B cell (primary cell): ENCODE measurements around the gene HJV. TPM values are rescaled to one million over a fixed set of nuclear protein-coding genes. Genes with fewer than 3 reads are reported as not detected.

Experiments used
- ATAC-seq: fragments of 200-7000 bp; cut with Tn5 transposase; one replicate; pipeline ENCODE4 v1.10.0; 2021; ENCODE audit warnings: low read depth, mild to moderate bottlenecking, moderate number of reproducible peaks, moderate library complexity
- CTCF ChIA-PET: fragments of 350-600 bp; sonication (Branson Sonifier 250); formaldehyde crosslinking; loops from one replicate; lab custom pipeline; 2021; ENCODE audit warnings: antibody characterized with exemption, inconsistent platforms; lab: Charles Lee
- POLR2A ChIA-PET: fragments of 350-600 bp; sonication (Branson Sonifier 250); formaldehyde crosslinking; loops from one replicate; lab custom pipeline; 2021; ENCODE audit warnings: antibody characterized with exemption; lab: Charles Lee
- DNase-seq: peaks from one replicate; pipeline ENCODE4 v3.0.0; 2013
- H2AFZ ChIP-seq: 2 replicates; pipeline ENCODE4 v1.6.1; 2012; ENCODE audit warnings: mild to moderate bottlenecking, low read depth, low read length; ENCODE audit not compliant: insufficient read depth, poor library complexity, severe bottlenecking
- H3K27ac ChIP-seq, 2 donors: 1 replicate in 1 of 2; 2 replicates in 1 of 2; pipeline ENCODE4 v1.5.1; 2012 to 2013; ENCODE audit warnings: low read length in 2 of 2, mild to moderate bottlenecking in 2 of 2, moderate library complexity in 1 of 2
- H3K27me3 ChIP-seq, 4 experiments: fragments of 200-600 bp in 1 of 4; sonication (generic) in 1 of 4; replicated peaks in 1 of 4; 1 replicate in 2 of 4; 2 replicates in 2 of 4; pipeline versions ENCODE4 v1.6.1 to v1.7.0; 2013 to 2016; ENCODE audit warnings: low read length in 3 of 4, mild to moderate bottlenecking in 2 of 4, mixed read lengths in 1 of 4, moderate library complexity in 1 of 4; ENCODE audit not compliant: insufficient read depth in 4 of 4, control insufficient read depth in 3 of 4; ENCODE audit errors: control extremely low read depth in 1 of 4
- H3K36me3 ChIP-seq, 2 experiments: replicated peaks in 1 of 2; 1 replicate in 1 of 2; 2 replicates in 1 of 2; pipeline versions ENCODE4 v1.6.1 to v1.7.1; 2013; ENCODE audit warnings: low read length in 1 of 2; ENCODE audit not compliant: insufficient read depth in 2 of 2, control insufficient read depth in 1 of 2; ENCODE audit errors: control extremely low read depth in 1 of 2, extremely low read depth in 1 of 2
- H3K4me1 ChIP-seq, 2 donors: fragments of 200-600 bp in 1 of 2; sonication (generic) in 1 of 2; 1 replicate in 1 of 2; 2 replicates in 1 of 2; pipeline versions ENCODE4 v1.5.1 to v1.6.1; 2013 to 2017; ENCODE audit warnings: low read length in 2 of 2; ENCODE audit not compliant: control insufficient read depth in 2 of 2, insufficient read depth in 2 of 2
- H3K4me2 ChIP-seq: replicated peaks from 2 replicates; pipeline ENCODE3; 2012; ENCODE audit warnings: mild to moderate bottlenecking, low read depth, low read length; ENCODE audit not compliant: poor library complexity, severe bottlenecking
- H3K4me3 ChIP-seq, 5 experiments: fragments of 200-600 bp in 1 of 5; sonication (generic) in 1 of 5; 1 replicate in 3 of 5; 2 replicates in 2 of 5; pipeline versions ENCODE4 v1.5.1 to v1.7.0; 2011 to 2016; ENCODE audit warnings: low read length in 4 of 5, mild to moderate bottlenecking in 4 of 5, low read depth in 2 of 5, control low read depth in 1 of 5, moderate library complexity in 1 of 5; ENCODE audit not compliant: insufficient read depth in 1 of 5; ENCODE audit errors: control extremely low read depth in 1 of 5, extremely low read depth in 1 of 5
- H3K79me2 ChIP-seq: fragments of 200-600 bp; sonication (generic); one replicate; pipeline ENCODE4 v1.6.0; 2016; ENCODE audit warnings: low read length; ENCODE audit not compliant: control insufficient read depth, insufficient read depth
- H3K9ac ChIP-seq: fragments of 200-600 bp; sonication (generic); 2 replicates; pipeline ENCODE4 v1.6.1; 2017; ENCODE audit warnings: mild to moderate bottlenecking, low read length, moderate library complexity
- H3K9me3 ChIP-seq, 3 donors: one replicate each; pipeline versions ENCODE4 v1.6.1 to v1.7.1; 2013; ENCODE audit warnings: low read length in 2 of 3; ENCODE audit not compliant: control insufficient read depth in 2 of 3, insufficient read depth in 1 of 3; ENCODE audit errors: control extremely low read depth in 1 of 3
- H4K20me1 ChIP-seq: 2 replicates; pipeline ENCODE4 v1.6.0; 2012; ENCODE audit warnings: mild to moderate bottlenecking, low read length; ENCODE audit not compliant: insufficient read depth, control insufficient read depth, poor library complexity, severe bottlenecking
- H3K27ac Mint-ChIP-seq: one replicate; pipeline ENCODE4 v1.8.0; 2021; ENCODE audit warnings: mixed read lengths
- H3K27me3 Mint-ChIP-seq: one replicate; pipeline ENCODE4 v1.8.0; 2021; ENCODE audit warnings: mixed read lengths
- H3K4me1 Mint-ChIP-seq: one replicate; pipeline ENCODE4 v1.8.0; 2021; ENCODE audit warnings: mixed read lengths
- H3K4me3 Mint-ChIP-seq: one replicate; pipeline ENCODE4 v1.8.0; 2021; ENCODE audit warnings: mixed read lengths
- H3K9me3 Mint-ChIP-seq: one replicate; pipeline ENCODE4 v1.8.0; 2022; ENCODE audit warnings: mixed read lengths; ENCODE audit not compliant: insufficient read depth
- CTCF ChIP-seq: fragments of 200-600 bp; IDR thresholded peaks from one replicate; pipeline ENCODE4 v1.8.0; 2022; ENCODE audit warnings: antibody characterized with exemption, mild to moderate bottlenecking
- EZH2 ChIP-seq: IDR thresholded peaks from 2 replicates; pipeline ENCODE4 v1.6.1; 2012; ENCODE audit warnings: borderline replicate concordance, low read depth, mild to moderate bottlenecking, moderate library complexity, low read length; ENCODE audit not compliant: insufficient read depth, poor library complexity, severe bottlenecking
- WGBS: methylation state at CpG from one replicate; pipeline ENCODE4 v1.1.5; 2013; ENCODE audit warnings: missing lambda C conversion rate; ENCODE audit not compliant: insufficient coverage; 5-methylcytosine and 5-hydroxymethylcytosine counted together
- intact Hi-C: fragments of 100-400 bp; cut with micrococcal nuclease; formaldehyde crosslinking; loops from one replicate; pipeline ENCODE4 v1.10.0; 2022
- polyA plus RNA-seq: library from polyadenylated mRNA; depleted of rRNA; stranded (reverse); fragments of >200 nt; gene quantifications from 2 replicates; pipeline ENCODE4 v1.2.3, GENCODE V29; 2012
- total RNA-seq, 2 donors: library from RNA; stranded (reverse); fragments of 120-200 nt in 1 of 2; gene quantifications; 1 replicate in 1 of 2; 2 replicates in 1 of 2; pipeline versions ENCODE4 v1.2.3 to v1.2.4, GENCODE V29; 2013 to 2022

The HJV gene
- total and polyA plus RNA-seq, 2 donors (not counting 1 experiment from before 2014, with no cell fraction given) = not detected

- Histone ChIP-seq H2AFZ (peak overlapping the region; percentile 73), H3K36me3 (no peaks in the 10 kb centered on the region), H3K27ac (peak overlapping the region; percentile 74 to 83), H3K9ac (peak overlapping the region; percentile 73), H3K4me1 (peaks cover 27 to 30% of the 10 kb centered on the region in 2 donors), H3K4me3 (peak overlapping the region; percentile 84 to 96 (median 93)), H4K20me1 (no peaks in the 10 kb centered on the region), H3K9me3 (no peaks in the 10 kb centered on the region), H3K79me2 (no peaks in the 10 kb centered on the region), H3K4me2 (peak overlapping the region; percentile 85), H3K27me3 (no peaks in the 10 kb centered on the region)
- CTCF ChIA-PET = interaction anchor here (0.9 to 8.8 kb wide), 9 partner anchors 11 to 191 kb away, joined by 3 to 60 read pairs (median 7); partner anchors contain the start of genes ANKRD34A, NUDT17, PIAS3 and POLR3GL
- no peaks in the 10 kb centered on the region for H3K27me3 Mint-ChIP-seq
- DNase-seq = peak; percentile 90
- intact Hi-C loops = loop anchor here (1.0 to 2.0 kb wide), 3 partner anchors 24 to 110 kb away; partner anchors contain the start of genes RBM8A and TXNIP
- peak; percentile 55 for ATAC-seq
- no peaks in the 10 kb centered on the region for H3K9me3 Mint-ChIP-seq
- POLR2A ChIA-PET = interaction anchor here (0.5 to 3.8 kb wide), 8 partner anchors 9 to 350 kb away, joined by 3 to 24 read pairs (median 5); partner anchors contain the start of gene PIAS3
- H3K4me3 Mint-ChIP-seq = peak overlapping the region; percentile 99
- H3K4me1 Mint-ChIP-seq = peaks cover 37% of the 10 kb centered on the region
- peak overlapping the region; percentile 98 for H3K27ac Mint-ChIP-seq
- under 1% methylated on average over 14 of the region's 21 CpGs for WGBS
- TF ChIP-seq EZH2 (no peak), CTCF (no peak)
These were observed 15.6 kb upstream of the HJV start for GRCh38 chr1:146036965-146037646.
